ENCODE measurements around the gene BCL2L15.

GRCh38 chr1:113928187-113928930 is 41.0 kb upstream of the BCL2L15 start:
- TF ChIP-seq CTCF (optimal IDR thresholded peaks at IDR 0.05 in 1 of 3, IDR thresholded peaks at IDR 0.05 in 1 of 3, conservative IDR thresholded peaks at IDR 0.05 in 1 of 3; ENCODE audit: extremely low read depth in 1 of 3, insufficient read depth in 2 of 3, low read length in 3 of 3), result no peak
- TF ChIP-seq EZH2 (IDR thresholded peaks at IDR 0.05; ENCODE audit: low read length), result no peak
